CD14-positive monocyte (primary cell): ENCODE results near the gene VSIG1. TPM values are rescaled to one million over a fixed set of nuclear protein-coding genes. Genes with fewer than 3 reads are reported as not detected.

ENCODE experiments used
- DNase-seq, 3 donors: peaks; one replicate each; pipeline ENCODE4 v3.0.0-alpha.2; 2011 to 2022
- H2AFZ ChIP-seq: 2 replicates; pipeline ENCODE4 v1.6.0; 2012; ENCODE audit warnings: mild to moderate bottlenecking, low read depth, low read length, inconsistent platforms; ENCODE audit not compliant: insufficient read depth, poor library complexity, severe bottlenecking
- H3K27ac ChIP-seq, 2 donors: 1 replicate in 1 of 2; 2 replicates in 1 of 2; pipeline ENCODE4 v1.5.1; 2012 to 2013; ENCODE audit warnings: low read length in 2 of 2, control low read depth in 1 of 2, inconsistent platforms in 1 of 2, low read depth in 1 of 2, mild to moderate bottlenecking in 1 of 2
- H3K27me3 ChIP-seq, 2 donors: one replicate each; pipeline versions ENCODE4 v1.6.0 to v1.6.1; 2011 to 2013; ENCODE audit warnings: low read length in 2 of 2; ENCODE audit not compliant: control insufficient read depth in 2 of 2, insufficient read depth in 2 of 2
- H3K36me3 ChIP-seq, 2 donors: replicated peaks in 1 of 2; 1 replicate in 1 of 2; 2 replicates in 1 of 2; pipeline versions ENCODE4 v1.5.1 to v1.6.1; 2012 to 2013; ENCODE audit warnings: low read length in 2 of 2, control low read depth in 1 of 2, inconsistent platforms in 1 of 2, mild to moderate bottlenecking in 1 of 2; ENCODE audit not compliant: insufficient read depth in 2 of 2, control insufficient read depth in 1 of 2
- H3K4me1 ChIP-seq, 2 donors: 1 replicate in 1 of 2; 2 replicates in 1 of 2; pipeline versions ENCODE4 v1.5.1 to v1.6.1; 2012 to 2013; ENCODE audit warnings: low read length in 2 of 2, control low read depth in 1 of 2, inconsistent platforms in 1 of 2, mild to moderate bottlenecking in 1 of 2, moderate library complexity in 1 of 2; ENCODE audit not compliant: insufficient read depth in 2 of 2, control insufficient read depth in 1 of 2
- H3K4me2 ChIP-seq: replicated peaks from 2 replicates; pipeline ENCODE3; 2012; ENCODE audit warnings: low read length, moderate library complexity, mild to moderate bottlenecking; ENCODE audit not compliant: poor library complexity, severe bottlenecking; ENCODE audit errors: extremely low read depth
- H3K4me3 ChIP-seq, 3 experiments: fragments of 200-600 bp in 1 of 3; sonication (generic) in 1 of 3; replicated peaks in 1 of 3; 1 replicate in 2 of 3; 2 replicates in 1 of 3; pipeline ENCODE4 v1.5.1; 2011 to 2013; ENCODE audit warnings: low read length in 3 of 3, mild to moderate bottlenecking in 3 of 3, control low read depth in 2 of 3, low read depth in 2 of 3, inconsistent platforms in 1 of 3, moderate library complexity in 1 of 3
- H3K79me2 ChIP-seq: 2 replicates; pipeline ENCODE4 v1.6.0; 2012; ENCODE audit warnings: mild to moderate bottlenecking, control low read depth, inconsistent platforms, low read length, moderate library complexity; ENCODE audit not compliant: insufficient read depth
- H3K9ac ChIP-seq: 2 replicates; pipeline ENCODE4 v1.6.0; 2017; ENCODE audit warnings: low read length, mild to moderate bottlenecking; ENCODE audit not compliant: insufficient read depth, poor library complexity, severe bottlenecking
- H3K9me3 ChIP-seq, 2 donors: replicated peaks in 1 of 2; 1 replicate in 1 of 2; 2 replicates in 1 of 2; pipeline versions ENCODE4 v1.5.1 to v1.6.1; 2012 to 2013; ENCODE audit warnings: low read length in 2 of 2, control low read depth in 1 of 2; ENCODE audit not compliant: control insufficient read depth in 1 of 2, insufficient read depth in 1 of 2
- H4K20me1 ChIP-seq: 2 replicates; pipeline ENCODE4 v1.6.0; 2012; ENCODE audit warnings: mild to moderate bottlenecking, low read length, control low read depth, moderate library complexity; ENCODE audit not compliant: insufficient read depth
- H3K27ac Mint-ChIP-seq, 7 donors: one replicate each; pipeline ENCODE4 v1.8.0; 2020; ENCODE audit warnings: mild to moderate bottlenecking in 7 of 7, mixed read lengths in 7 of 7, moderate library complexity in 6 of 7, inconsistent platforms in 2 of 7
- H3K27me3 Mint-ChIP-seq, 3 donors: one replicate each; pipeline ENCODE4 v1.8.0; 2021 to 2022; ENCODE audit warnings: low read depth in 3 of 3, mild to moderate bottlenecking in 3 of 3, mixed read lengths in 3 of 3, moderate library complexity in 3 of 3, inconsistent platforms in 1 of 3
- H3K36me3 Mint-ChIP-seq, 2 donors: one replicate each; pipeline ENCODE4 v1.8.0; 2020; ENCODE audit warnings: mixed read lengths in 2 of 2, inconsistent platforms in 1 of 2, mild to moderate bottlenecking in 1 of 2
- H3K4me1 Mint-ChIP-seq: one replicate; pipeline ENCODE4 v1.8.0; 2020; ENCODE audit warnings: mild to moderate bottlenecking, mixed read lengths
- H3K4me3 Mint-ChIP-seq, 2 donors: one replicate each; pipeline ENCODE4 v1.8.0; 2020; ENCODE audit warnings: mild to moderate bottlenecking in 2 of 2, mixed read lengths in 2 of 2, moderate library complexity in 1 of 2
- H3K9me3 Mint-ChIP-seq, 7 donors: one replicate each; pipeline ENCODE4 v1.8.0; 2020 to 2022; ENCODE audit warnings: mixed read lengths in 7 of 7, mild to moderate bottlenecking in 6 of 7, moderate library complexity in 6 of 7, inconsistent platforms in 2 of 7
- CTCF ChIP-seq: fragments of 200-600 bp; IDR thresholded peaks from one replicate; pipeline ENCODE4 v1.8.0; 2022; ENCODE audit warnings: antibody characterized with exemption, mild to moderate bottlenecking
- WGBS: methylation state at CpG from one replicate; pipeline ENCODE4 v1.1.5; 2013; ENCODE audit warnings: missing lambda C conversion rate; ENCODE audit not compliant: insufficient coverage; 5-methylcytosine and 5-hydroxymethylcytosine counted together
- intact Hi-C, 2 donors: fragments of 100-400 bp; cut with micrococcal nuclease; formaldehyde crosslinking; loops; one replicate each; pipeline versions ENCODE4 v1.15.0 to v1.15.1; 2023
- polyA plus RNA-seq, 3 donors: library from polyadenylated mRNA; depleted of rRNA in 1 of 3; unstranded in 2 of 3; stranded (reverse) in 1 of 3; fragments of 300-500 nt in 2 of 3; fragments of >200 nt in 1 of 3; fragmentation: Illumina TruSeq in 2 of 3; gene quantifications; 1 replicate in 2 of 3; 2 replicates in 1 of 3; pipeline ENCODE4 v1.2.3, GENCODE V29; 2012 to 2021

VSIG1 gene
- polyA plus RNA-seq, 3 donors = not detected

- Mint-ChIP-seq H3K4me3 (no peak overlapping the region), H3K4me1 (no peaks in the 10 kb centered on the region), H3K27ac (peak overlapping the region in 1 of 7 donors; percentile 3), H3K36me3 (no peaks in the 10 kb centered on the region), H3K9me3 (no peaks in the 10 kb centered on the region), H3K27me3 (peaks cover 0 to 11% (median 2%) of the 10 kb centered on the region in 3 donors)
- Histone ChIP-seq H3K9me3 (no peaks in the 10 kb centered on the region), H2AFZ (no peak overlapping the region), H4K20me1 (no peaks in the 10 kb centered on the region), H3K79me2 (no peaks in the 10 kb centered on the region), H3K4me2 (no peak overlapping the region), H3K36me3 (no peaks in the 10 kb centered on the region), H3K4me3 (no peak overlapping the region), H3K27ac (no peak overlapping the region), H3K9ac (no peak overlapping the region), H3K27me3 (no peaks in the 10 kb centered on the region), H3K4me1 (no peaks in the 10 kb centered on the region)
- WGBS = no CpG with 5 or more reads among the region's 1 CpG
- no peak for DNase-seq
- intact Hi-C loops = no loop called here
- no peak for TF ChIP-seq CTCF
These were observed 26.7 kb downstream of the VSIG1 start for GRCh38 chrX:108071578-108071977.

GRCh38 chrX:108072746-108073145 is 27.9 kb downstream of the VSIG1 start:
- Mint-ChIP-seq H3K27me3 (peaks cover 0 to 9% (median 2%) of the 10 kb centered on the region in 3 donors), H3K4me1 (no peaks in the 10 kb centered on the region), H3K36me3 (no peaks in the 10 kb centered on the region), H3K9me3 (no peaks in the 10 kb centered on the region), H3K27ac (no peak overlapping the region), H3K4me3 (no peak overlapping the region)
- Histone ChIP-seq H3K79me2 (no peaks in the 10 kb centered on the region), H3K4me1 (no peaks in the 10 kb centered on the region), H3K4me3 (no peak overlapping the region), H3K9me3 (no peaks in the 10 kb centered on the region), H2AFZ (no peak overlapping the region), H3K27me3 (no peaks in the 10 kb centered on the region), H3K4me2 (no peak overlapping the region), H3K27ac (no peak overlapping the region), H3K9ac (no peak overlapping the region), H3K36me3 (no peaks in the 10 kb centered on the region), H4K20me1 (no peaks in the 10 kb centered on the region)
- no peak for DNase-seq
- no CpG with 5 or more reads among the region's 5 CpGs for WGBS
- intact Hi-C loops = no loop called here
- no peak for TF ChIP-seq CTCF
